Measurements from ENCODE around the gene CRELD1. TPM values are rescaled to one million over a fixed set of nuclear protein-coding genes. Genes with fewer than 3 reads are reported as not detected.

The CRELD1 gene
- total RNA-seq, 1 experiment from 2014 or later, result 18.7 TPM

GRCh38 chr3:9903904-9904303, 29.7 kb upstream of the CRELD1 start:
- peak overlapping the region in 1 of 2 experiments; percentile 73; a peak in 2 of 4 replicates for H3K4me3 ChIP-seq (replicated peaks in 1 of 2; ENCODE audit: low read depth in 1 of 2, low read length in 2 of 2)
- RAD21 ChIA-PET (ENCODE audit: low non-redundant PET in 1 of 2, low total read pairs in 2 of 2, uncharacterized antibody in 2 of 2, unreplicated experiment in 2 of 2), result no interaction called here

More at GRCh38 chr3:9903904-9904303, 29.7 kb upstream of the CRELD1 start:
- BruUV-seq (replicated peaks), result no TSS peak
- H3K9me2 ChIP-seq (ENCODE audit: insufficient read depth), result no peaks in the 10 kb centered on the region
- no peaks in the 10 kb centered on the region for H3K27me3 ChIP-seq (ENCODE audit: insufficient read depth, low read length)
- intact Hi-C loops (cut with micrococcal nuclease), result no loop called here
- no peaks in the 10 kb centered on the region for H3K79me2 ChIP-seq (ENCODE audit: insufficient read depth, low read length)
- ChIA-PET POLR2A (interaction anchor here (1.2 kb wide), 1 partner anchor 13 kb away, joined by 3 read pairs; the partner anchor contains the start of gene IL17RC), CTCF (no interaction called here)
- H3K36me3 ChIP-seq (ENCODE audit: control insufficient read depth in 1 of 2, insufficient read depth in 2 of 2, low read length in 2 of 2), result peaks cover 0 to 3% of the 10 kb centered on the region in 2 experiments; a peak in 1 of 4 replicates
- H4K20me1 ChIP-seq (ENCODE audit: insufficient read depth), result no peaks in the 10 kb centered on the region
- TF ChIP-seq ZFX (IDR thresholded peaks at IDR 0.05) (no peak), EZH2phosphoT487 (IDR thresholded peaks at IDR 0.05; ENCODE audit: borderline replicate concordance) (no peak), RAD21 (IDR thresholded peaks at IDR 0.05; ENCODE audit: low read depth) (no peak), ZBTB33 (IDR thresholded peaks at IDR 0.05; ENCODE audit: extremely low read depth, insufficient replicate concordance, low read length) (no peak), EGR1 (IDR thresholded peaks at IDR 0.05; ENCODE audit: low read depth) (no peak), ELF1 (IDR thresholded peaks at IDR 0.05; ENCODE audit: borderline replicate concordance, low read depth) (no peak), FOSL1 (IDR thresholded peaks at IDR 0.05; ENCODE audit: low read depth) (no peak), CEBPB (IDR thresholded peaks at IDR 0.05; ENCODE audit: low read depth) (no peak), REST (IDR thresholded peaks at IDR 0.05; ENCODE audit: low read depth) (no peak)
- H3K4me1 ChIP-seq (ENCODE audit: control insufficient read depth in 1 of 2, insufficient read depth in 2 of 2, low read length in 2 of 2), result peaks cover 11 to 23% of the 10 kb centered on the region in 2 experiments; a peak in 3 of 4 replicates
- DNase-seq (ENCODE audit: low read depth, low spot score) (no peak), ATAC-seq (no peak)
- H2AFZ ChIP-seq (ENCODE audit: low read depth, low read length, poor library complexity, severe bottlenecking), result no peak overlapping the region
- peak overlapping the region; percentile 93 for H3K4me2 ChIP-seq (ENCODE audit: low read length)
- no peak overlapping the region for H3K27ac ChIP-seq (ENCODE audit: low read depth, low read length)
- no peaks in the 10 kb centered on the region for H3K9me3 ChIP-seq (ENCODE audit: control insufficient read depth in 1 of 2, insufficient read depth in 1 of 2, low read depth in 1 of 2, low read length in 2 of 2)
- H3K9ac ChIP-seq (ENCODE audit: low read length), result peak overlapping the region; percentile 65; the same call in 1 of the 2 replicates

All from HCT116 (cell line).